ENCODE measurements around the gene DNM2.

DNA sequence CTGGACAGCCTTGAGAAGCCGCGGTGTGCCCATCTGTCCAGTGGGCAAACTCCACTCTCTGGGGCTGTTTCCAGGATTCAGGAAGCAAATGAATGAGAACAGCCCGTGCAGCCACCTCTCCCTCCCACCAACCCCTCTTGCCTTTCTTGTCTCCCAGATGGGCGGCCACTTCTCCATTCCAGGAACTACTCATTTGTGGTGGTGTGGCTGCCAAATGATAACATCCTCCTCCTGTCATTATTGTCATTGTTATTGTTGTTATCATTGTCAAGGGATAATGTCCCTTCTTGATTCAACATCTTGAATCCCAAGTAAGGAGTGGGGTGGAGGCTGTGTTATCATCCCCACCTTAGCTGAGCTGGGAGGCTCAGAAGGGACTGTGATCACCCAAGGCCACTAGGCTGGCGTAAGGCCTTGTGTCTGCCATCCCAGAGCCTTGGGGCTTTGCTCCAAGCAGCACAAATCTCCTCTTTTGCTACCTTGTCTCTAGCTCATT is 1.6 kb downstream of the DNM2 start:
- TF ChIP-seq, protein P1, sequence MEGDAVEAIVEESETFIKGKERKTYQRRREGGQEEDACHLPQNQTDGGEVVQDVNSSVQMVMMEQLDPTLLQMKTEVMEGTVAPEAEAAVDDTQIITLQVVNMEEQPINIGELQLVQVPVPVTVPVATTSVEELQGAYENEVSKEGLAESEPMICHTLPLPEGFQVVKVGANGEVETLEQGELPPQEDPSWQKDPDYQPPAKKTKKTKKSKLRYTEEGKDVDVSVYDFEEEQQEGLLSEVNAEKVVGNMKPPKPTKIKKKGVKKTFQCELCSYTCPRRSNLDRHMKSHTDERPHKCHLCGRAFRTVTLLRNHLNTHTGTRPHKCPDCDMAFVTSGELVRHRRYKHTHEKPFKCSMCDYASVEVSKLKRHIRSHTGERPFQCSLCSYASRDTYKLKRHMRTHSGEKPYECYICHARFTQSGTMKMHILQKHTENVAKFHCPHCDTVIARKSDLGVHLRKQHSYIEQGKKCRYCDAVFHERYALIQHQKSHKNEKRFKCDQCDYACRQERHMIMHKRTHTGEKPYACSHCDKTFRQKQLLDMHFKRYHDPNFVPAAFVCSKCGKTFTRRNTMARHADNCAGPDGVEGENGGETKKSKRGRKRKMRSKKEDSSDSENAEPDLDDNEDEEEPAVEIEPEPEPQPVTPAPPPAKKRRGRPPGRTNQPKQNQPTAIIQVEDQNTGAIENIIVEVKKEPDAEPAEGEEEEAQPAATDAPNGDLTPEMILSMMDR (IDR thresholded peaks at IDR 0.05; ENCODE audit: low read depth, low read length), result no peak
- no peak for TF ChIP-seq POLR2A (IDR thresholded peaks at IDR 0.05; ENCODE audit: extremely low read depth, insufficient read length)
- TF ChIP-seq, protein P2, sequence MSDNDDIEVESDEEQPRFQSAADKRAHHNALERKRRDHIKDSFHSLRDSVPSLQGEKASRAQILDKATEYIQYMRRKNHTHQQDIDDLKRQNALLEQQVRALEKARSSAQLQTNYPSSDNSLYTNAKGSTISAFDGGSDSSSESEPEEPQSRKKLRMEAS (IDR thresholded peaks at IDR 0.05; ENCODE audit: low read depth, low read length), result no peak
